HCT116 (cell line): ENCODE data around the gene IL17RA. TPM values are rescaled to one million over a fixed set of nuclear protein-coding genes. Genes with fewer than 3 reads are reported as not detected.

ENCODE experiments used
- ATAC-seq: fragments of 200-7000 bp; cut with Tn5 transposase; 2 replicates; pipeline ENCODE4 v1.9.1; 2020; ENCODE audit warnings: mild to moderate bottlenecking, moderate library complexity
- BruUV-seq: library from RNA; stranded (reverse); fragments of 400-500 nt; replicated peaks from 2 replicates; lab custom pipeline; 2021; lab: Mats Ljungman, UMichigan
- CTCF ChIA-PET: fragments of 300-600 bp; sonication (Branson Sonifier 250); formaldehyde crosslinking; loops from one replicate; lab custom pipeline; 2021; ENCODE audit warnings: antibody characterized with exemption; lab: Charles Lee
- POLR2A ChIA-PET: fragments of 300-600, 350-600 bp; sonication (Branson Sonifier 250); formaldehyde crosslinking; loops from one replicate; lab custom pipeline; 2021; ENCODE audit warnings: antibody characterized with exemption; lab: Charles Lee
- RAD21 ChIA-PET, 2 experiments: fragments of 300-600 bp; sonication (Branson Sonifier 250); formaldehyde crosslinking; loops; one replicate each; lab custom pipeline; 2023; ENCODE audit warnings: low total read pairs in 2 of 2; ENCODE audit not compliant: uncharacterized antibody in 2 of 2, unreplicated experiment in 2 of 2, low non-redundant PET in 1 of 2; lab: Charles Lee
- DNase-seq: peaks from one replicate; pipeline ENCODE4 v3.0.0-alpha.2; 2010; ENCODE audit warnings: low read depth, low spot score
- H2AFZ ChIP-seq: fragments of 200-600 bp; shearing (Covaris generic), sonication (generic); 2 replicates; pipeline ENCODE4 v1.6.1; 2017; ENCODE audit warnings: low read depth, mixed run types, mixed read lengths, antibody characterized with exemption, low read length; ENCODE audit not compliant: poor library complexity, severe bottlenecking
- H3K27ac ChIP-seq: 2 replicates; pipeline ENCODE4 v1.5.1; 2012; ENCODE audit warnings: low read depth, low read length
- H3K27me3 ChIP-seq: fragments of 200-600 bp; sonication (generic); 2 replicates; pipeline ENCODE4 v1.6.1; 2016; ENCODE audit warnings: mixed run types, low read length, mixed read lengths; ENCODE audit not compliant: insufficient read depth
- H3K36me3 ChIP-seq, 2 experiments: fragments of 200-500 bp in 1 of 2; fragments of 200-600 bp in 1 of 2; sonication (Bioruptor generic) in 1 of 2; sonication (generic) in 1 of 2; 2 replicates each; pipeline versions ENCODE4 v1.5.1 to v1.6.1; 2014 to 2016; ENCODE audit warnings: low read length in 2 of 2, inconsistent platforms in 1 of 2, mixed read lengths in 1 of 2, mixed run types in 1 of 2; ENCODE audit not compliant: insufficient read depth in 2 of 2, control insufficient read depth in 1 of 2
- H3K4me1 ChIP-seq, 2 experiments: fragments of 200-600 bp in 1 of 2; sonication (generic) in 1 of 2; 2 replicates each; pipeline versions ENCODE4 v1.5.1 to v1.6.1; 2012 to 2017; ENCODE audit warnings: low read length in 2 of 2, inconsistent platforms in 1 of 2, mild to moderate bottlenecking in 1 of 2, mixed read lengths in 1 of 2, mixed run types in 1 of 2, moderate library complexity in 1 of 2; ENCODE audit not compliant: insufficient read depth in 2 of 2, control insufficient read depth in 1 of 2
- H3K4me2 ChIP-seq: fragments of 200-600 bp; sonication (generic); 2 replicates; pipeline ENCODE4 v1.6.1; 2017; ENCODE audit warnings: mixed run types, low read length, mixed read lengths
- H3K4me3 ChIP-seq, 2 experiments: fragments of 200-600 bp in 1 of 2; sonication (generic) in 1 of 2; replicated peaks in 1 of 2; 2 replicates each; pipeline ENCODE4 v1.5.1; 2011 to 2016; ENCODE audit warnings: low read length in 2 of 2, control low read depth in 1 of 2, low read depth in 1 of 2, mild to moderate bottlenecking in 1 of 2, mixed read lengths in 1 of 2, mixed run types in 1 of 2
- H3K79me2 ChIP-seq: fragments of 200-600 bp; sonication (generic); 2 replicates; pipeline ENCODE4 v1.6.1; 2017; ENCODE audit warnings: mild to moderate bottlenecking, mixed run types, low read length, moderate library complexity, mixed read lengths; ENCODE audit not compliant: insufficient read depth
- H3K9ac ChIP-seq: fragments of 200-600 bp; sonication (generic); 2 replicates; pipeline ENCODE4 v1.6.1; 2016; ENCODE audit warnings: low read length, mixed read lengths
- H3K9me2 ChIP-seq: fragments of 200-600 bp; sonication (generic), shearing (Covaris generic); 2 replicates; pipeline ENCODE4 v1.6.1; 2017; ENCODE audit warnings: mixed run types, mild to moderate bottlenecking, moderate library complexity; ENCODE audit not compliant: insufficient read depth
- H3K9me3 ChIP-seq, 2 experiments: fragments of 200-500 bp in 1 of 2; fragments of 200-600 bp in 1 of 2; sonication (Bioruptor generic) in 1 of 2; sonication (generic) in 1 of 2; 2 replicates each; pipeline ENCODE4 v1.6.1; 2014 to 2017; ENCODE audit warnings: low read length in 2 of 2, mixed read lengths in 2 of 2, inconsistent platforms in 1 of 2, low read depth in 1 of 2, mild to moderate bottlenecking in 1 of 2, mixed run types in 1 of 2, moderate library complexity in 1 of 2; ENCODE audit not compliant: control insufficient read depth in 1 of 2, insufficient read depth in 1 of 2
- H4K20me1 ChIP-seq: fragments of 200-600 bp; sonication (generic), shearing (Covaris generic); 2 replicates; pipeline ENCODE4 v1.6.1; 2017; ENCODE audit warnings: mixed run types, mild to moderate bottlenecking, moderate library complexity; ENCODE audit not compliant: insufficient read depth
- CBX3 ChIP-seq: IDR thresholded peaks from 2 replicates; pipeline ENCODE4 v1.6.1; 2012; ENCODE audit warnings: low read depth
- CEBPB ChIP-seq: IDR thresholded peaks from 2 replicates; pipeline ENCODE4 v1.6.1; 2012; ENCODE audit warnings: low read depth
- EZH2phosphoT487 ChIP-seq: fragments of 200-600 bp; IDR thresholded peaks from 2 replicates; pipeline ENCODE4 v1.6.1; 2018; ENCODE audit warnings: antibody characterized with exemption, borderline replicate concordance
- FOSL1 ChIP-seq: IDR thresholded peaks from 2 replicates; pipeline ENCODE4 v1.6.1; 2012; ENCODE audit warnings: low read depth
- JUND ChIP-seq: IDR thresholded peaks from 2 replicates; pipeline ENCODE4 v1.6.1; 2012
- POLR2A ChIP-seq: IDR thresholded peaks from 2 replicates; pipeline ENCODE4 v1.7.0; 2011; ENCODE audit warnings: borderline replicate concordance; ENCODE audit not compliant: insufficient read depth, insufficient read length; ENCODE audit errors: extremely low read depth
- POLR2AphosphoS5 ChIP-seq: IDR thresholded peaks from 2 replicates; pipeline ENCODE4 v1.6.1; 2011; ENCODE audit warnings: mild to moderate bottlenecking, low read depth, low read length, moderate library complexity
- RAD21 ChIP-seq: IDR thresholded peaks from 2 replicates; pipeline ENCODE4 v1.6.1; 2012; ENCODE audit warnings: low read depth, mild to moderate bottlenecking
- REST ChIP-seq: IDR thresholded peaks from 2 replicates; pipeline ENCODE4 v1.6.1; 2012; ENCODE audit warnings: low read depth
- SIN3A ChIP-seq: IDR thresholded peaks from 2 replicates; pipeline ENCODE4 v1.6.1; 2012; ENCODE audit warnings: low read depth
- SP1 ChIP-seq: IDR thresholded peaks from 2 replicates; pipeline ENCODE4 v1.6.1; 2012; ENCODE audit warnings: low read depth
- SRF ChIP-seq: IDR thresholded peaks from 2 replicates; pipeline ENCODE4 v1.6.1; 2012; ENCODE audit warnings: low read depth
- YY1 ChIP-seq: IDR thresholded peaks from 2 replicates; pipeline ENCODE4 v1.6.1; 2011; ENCODE audit warnings: low read length, low read depth, moderate library complexity, mild to moderate bottlenecking; ENCODE audit not compliant: insufficient replicate concordance; ENCODE audit errors: extremely low read depth
- ZFX ChIP-seq: fragments of 450-650 bp; IDR thresholded peaks from 2 replicates; pipeline ENCODE4 v1.6.1; 2017
- ZNF274 ChIP-seq: fragments of 200-500 bp; sonication (Bioruptor generic); IDR thresholded peaks from 2 replicates; pipeline ENCODE4 v1.6.1; 2014; ENCODE audit warnings: mild to moderate bottlenecking, low read depth, low read length, inconsistent platforms
- intact Hi-C: fragments of 100-400 bp; cut with micrococcal nuclease; formaldehyde crosslinking; loops from 2 replicates; pipeline ENCODE4 v1.10.0; 2022
- total RNA-seq: library from RNA; stranded (reverse); gene quantifications from one replicate; pipeline ENCODE4 v1.2.1, GENCODE V29; 2021; ENCODE audit not compliant: unreplicated experiment
- TF ChIP-seq, protein P1 (sequence below), 3 experiments: fragments of 200-600 bp in 1 of 3; sonication (generic) in 1 of 3; IDR thresholded peaks in 2 of 3; conservative IDR thresholded peaks in 1 of 3; 2 replicates each; pipeline ENCODE4 v1.5.1; 2012 to 2017; ENCODE audit warnings: low read depth in 2 of 3, low read length in 2 of 3, antibody characterized with exemption in 1 of 3, borderline replicate concordance in 1 of 3, control low read depth in 1 of 3, mild to moderate bottlenecking in 1 of 3, mixed read lengths in 1 of 3, mixed run types in 1 of 3, moderate library complexity in 1 of 3; ENCODE audit not compliant: insufficient read depth in 1 of 3
- TF ChIP-seq, protein P2 (sequence below): IDR thresholded peaks from 2 replicates; pipeline ENCODE4 v1.6.1; 2012

Gene IL17RA
- total RNA-seq, 1 experiment from 2014 or later: 17.3 TPM

DNA sequence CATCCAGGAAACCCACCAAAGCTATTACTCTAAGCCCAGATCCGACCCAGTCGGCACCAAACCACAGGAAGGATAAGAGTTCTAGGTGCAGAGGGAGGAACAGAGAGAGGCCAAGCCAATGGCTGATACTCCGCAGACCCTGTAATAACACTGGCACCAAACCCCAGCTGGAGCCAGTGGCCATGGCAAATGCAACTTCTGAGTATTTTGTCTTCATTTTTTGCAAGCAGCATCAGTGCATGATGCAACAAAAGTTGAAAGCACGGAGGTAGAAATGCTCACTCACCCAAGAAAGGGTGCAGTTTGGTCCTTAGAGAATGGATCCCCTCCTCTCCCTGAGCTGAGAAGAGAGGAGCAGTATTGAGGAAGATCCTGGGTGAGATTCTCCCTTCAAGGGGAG, 33.5 kb downstream of the IL17RA start:
- Histone ChIP-seq H3K36me3 (no peaks in the 10 kb centered on the region), H4K20me1 (no peaks in the 10 kb centered on the region), H3K27ac (no peak overlapping the region), H3K4me1 (no peaks in the 10 kb centered on the region), H2AFZ (no peak overlapping the region), H3K9me2 (no peaks in the 10 kb centered on the region), H3K9ac (no peak overlapping the region), H3K79me2 (no peaks in the 10 kb centered on the region), H3K4me2 (no peak overlapping the region), H3K27me3 (no peaks in the 10 kb centered on the region), H3K4me3 (no peak overlapping the region), H3K9me3 (no peaks in the 10 kb centered on the region)
- ChIA-PET POLR2A (no interaction called here), CTCF (no interaction called here), RAD21 (no interaction called here)
- no TSS peak for BruUV-seq
- ATAC-seq: no peak
- no peak for DNase-seq
- TF ChIP-seq SIN3A: no peak
- TF ChIP-seq CBX3: no peak
- TF ChIP-seq ZNF274: no peak
- TF ChIP-seq, protein P1, sequence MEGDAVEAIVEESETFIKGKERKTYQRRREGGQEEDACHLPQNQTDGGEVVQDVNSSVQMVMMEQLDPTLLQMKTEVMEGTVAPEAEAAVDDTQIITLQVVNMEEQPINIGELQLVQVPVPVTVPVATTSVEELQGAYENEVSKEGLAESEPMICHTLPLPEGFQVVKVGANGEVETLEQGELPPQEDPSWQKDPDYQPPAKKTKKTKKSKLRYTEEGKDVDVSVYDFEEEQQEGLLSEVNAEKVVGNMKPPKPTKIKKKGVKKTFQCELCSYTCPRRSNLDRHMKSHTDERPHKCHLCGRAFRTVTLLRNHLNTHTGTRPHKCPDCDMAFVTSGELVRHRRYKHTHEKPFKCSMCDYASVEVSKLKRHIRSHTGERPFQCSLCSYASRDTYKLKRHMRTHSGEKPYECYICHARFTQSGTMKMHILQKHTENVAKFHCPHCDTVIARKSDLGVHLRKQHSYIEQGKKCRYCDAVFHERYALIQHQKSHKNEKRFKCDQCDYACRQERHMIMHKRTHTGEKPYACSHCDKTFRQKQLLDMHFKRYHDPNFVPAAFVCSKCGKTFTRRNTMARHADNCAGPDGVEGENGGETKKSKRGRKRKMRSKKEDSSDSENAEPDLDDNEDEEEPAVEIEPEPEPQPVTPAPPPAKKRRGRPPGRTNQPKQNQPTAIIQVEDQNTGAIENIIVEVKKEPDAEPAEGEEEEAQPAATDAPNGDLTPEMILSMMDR (IDR thresholded peaks at IDR 0.05 in 2 of 3, conservative IDR thresholded peaks at IDR 0.05 in 1 of 3; ENCODE audit: borderline replicate concordance in 1 of 3, insufficient read depth in 1 of 3, low read depth in 2 of 3, low read length in 2 of 3): no peak
- no peak for TF ChIP-seq SP1
- TF ChIP-seq FOSL1: no peak
- TF ChIP-seq POLR2AphosphoS5: no peak
- TF ChIP-seq YY1: no peak
- no peak for TF ChIP-seq CEBPB
- no peak for TF ChIP-seq RAD21
- TF ChIP-seq, protein P2, sequence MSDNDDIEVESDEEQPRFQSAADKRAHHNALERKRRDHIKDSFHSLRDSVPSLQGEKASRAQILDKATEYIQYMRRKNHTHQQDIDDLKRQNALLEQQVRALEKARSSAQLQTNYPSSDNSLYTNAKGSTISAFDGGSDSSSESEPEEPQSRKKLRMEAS: no peak
- no peak for TF ChIP-seq EZH2phosphoT487
- no peak for TF ChIP-seq JUND
- TF ChIP-seq ZFX: no peak
- no peak for TF ChIP-seq REST
- no peak for TF ChIP-seq SRF
- no peak for TF ChIP-seq POLR2A
- intact Hi-C loops: no loop called here
